Measurements from ENCODE around the gene SLC17A9.
"Not testable (repeated sequence)": the region's sequence is repeated elsewhere in the genome, so short reads cannot be mapped to it uniquely, and the experiment has no call there.

The SLC17A9 gene

GRCh38 chr20:62957136-62958117, 4.9 kb downstream of the SLC17A9 start:
- no peak for DNase-seq

GRCh38 chr20:62958388-62959100, 6.0 kb downstream of the SLC17A9 start:
- no peak for DNase-seq

GRCh38 chr20:62959101-62959971, 6.8 kb downstream of the SLC17A9 start:
- DNase-seq, result no peak

GRCh38 chr20:62959998-62960436, 7.5 kb downstream of the SLC17A9 start:
- DNase-seq, result no peak

- DNase-seq, result not testable (repeated sequence)
Measured at GRCh38 chr20:62960446-62961309, 8.2 kb downstream of the SLC17A9 start.

GRCh38 chr20:62961310-62961783, 8.8 kb downstream of the SLC17A9 start:
- no peak for DNase-seq

GRCh38 chr20:62961799-62962198, 9.3 kb downstream of the SLC17A9 start:
- DNase-seq, result no peak

GRCh38 chr20:62962221-62962879, 9.8 kb downstream of the SLC17A9 start:
- DNase-seq, result no peak

- no peak for DNase-seq
Measured at GRCh38 chr20:62962891-62963613, 10.5 kb downstream of the SLC17A9 start.

GRCh38 chr20:62963614-62964397, 11.3 kb downstream of the SLC17A9 start:
- DNase-seq, result no peak

- DNase-seq, result no peak
Measured at GRCh38 chr20:62964700-62965099, 12.2 kb downstream of the SLC17A9 start.

GRCh38 chr20:62965363-62965771, 12.9 kb downstream of the SLC17A9 start:
- no peak for DNase-seq

GRCh38 chr20:62966212-62967148, 14.0 kb downstream of the SLC17A9 start:
- no peak for DNase-seq

GRCh38 chr20:62967149-62967501, 14.6 kb downstream of the SLC17A9 start:
- DNase-seq, result no peak

- DNase-seq, result no peak
Measured at GRCh38 chr20:62967628-62968351, 15.3 kb downstream of the SLC17A9 start.

- no peak for DNase-seq
Measured at GRCh38 chr20:62968378-62969178, 16.1 kb downstream of the SLC17A9 start.

Measured in activated naive CD4-positive, alpha-beta T cell treated with Interleukin-2 at 50 U/mL for 16 hours (primary cell).